Left ventricle myocardium inferior (tissue), 1 donor: Measurements from ENCODE around the gene COG7. TPM values are rescaled to one million over a fixed set of nuclear protein-coding genes. Genes with fewer than 3 reads are reported as not detected.

Experiments used
- DNase-seq: peaks from one replicate; pipeline ENCODE4 v3.0.0-alpha.2; 2020
- H3K27ac ChIP-seq: fragments of 200-600 bp; replicated peaks from 2 replicates; pipeline ENCODE4 v1.8.0; 2021
- H3K27me3 ChIP-seq: fragments of 200-600 bp; 2 replicates; pipeline ENCODE4 v1.8.0; 2021; ENCODE audit warnings: low read depth
- H3K36me3 ChIP-seq: fragments of 200-600 bp; 2 replicates; pipeline ENCODE4 v1.8.0; 2021
- H3K4me1 ChIP-seq: fragments of 200-600 bp; 2 replicates; pipeline ENCODE4 v1.8.0; 2021
- H3K4me3 ChIP-seq: fragments of 200-600 bp; 2 replicates; pipeline ENCODE4 v1.8.0; 2021; ENCODE audit warnings: mild to moderate bottlenecking, moderate library complexity
- H3K9me3 ChIP-seq: fragments of 200-600 bp; replicated peaks from 2 replicates; pipeline ENCODE4 v1.8.0; 2021
- CTCF ChIP-seq: fragments of 200-600 bp; IDR thresholded peaks from 2 replicates; pipeline ENCODE4 v1.8.0; 2021; ENCODE audit warnings: antibody characterized with exemption, mild to moderate bottlenecking, borderline replicate concordance
- intact Hi-C: fragments of 100-400 bp; cut with micrococcal nuclease; formaldehyde crosslinking; loops from one replicate; pipeline ENCODE4 v1.11.0; 2022
- total RNA-seq: library from RNA; stranded (reverse); fragmentation: NEBNext Ultra II Directional; extraction: Animal tissue kit (Norgen Biotek cat#: 25700); gene quantifications from one replicate; pipeline ENCODE4 v1.2.1, GENCODE V29; 2021
- donor health status: DM: no; HTN: yes; CAD: no; lungs with severe emphysema.

Gene COG7
- total RNA-seq, 1 donor from 2014 or later = 11.7 TPM

DNA sequence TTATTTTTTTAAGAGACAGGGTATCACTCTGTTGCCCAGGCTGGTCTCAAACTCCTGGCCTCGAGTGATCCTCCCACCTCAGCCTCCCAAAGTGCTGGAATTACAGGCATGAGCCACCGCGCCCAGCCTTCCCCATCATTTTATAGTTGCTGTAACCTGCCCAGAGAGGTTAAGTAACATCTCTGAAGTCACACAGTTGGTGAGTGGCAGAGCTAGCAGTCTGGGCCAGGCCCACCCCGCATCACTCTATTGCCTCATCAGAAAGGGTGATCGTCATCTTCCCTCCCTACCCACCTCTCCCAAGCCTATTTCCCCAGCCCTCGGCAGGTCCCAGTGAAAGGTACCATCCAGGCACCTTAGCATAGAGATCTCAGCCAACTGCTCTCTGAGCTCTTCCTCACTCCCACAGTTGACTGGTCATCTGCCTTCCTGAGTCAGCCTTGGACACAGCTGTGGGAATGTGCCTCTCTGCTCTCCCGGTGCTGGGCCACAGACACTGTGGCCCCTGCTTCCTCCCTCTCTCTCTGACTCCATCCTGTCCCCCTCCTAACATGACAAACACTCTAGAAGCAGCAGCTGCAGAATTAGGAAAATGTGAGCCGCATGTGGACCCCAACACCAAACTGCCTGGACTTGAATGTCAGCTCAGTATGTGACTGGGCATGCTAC, 93.8 kb downstream of the COG7 start:
- H3K27ac ChIP-seq = no peak overlapping the region
- H3K9me3 ChIP-seq = no peaks in the 10 kb centered on the region
- DNase-seq = no peak
- peaks cover 14% of the 10 kb centered on the region for H3K4me1 ChIP-seq
- no peaks in the 10 kb centered on the region for H3K27me3 ChIP-seq
- no peak overlapping the region for H3K4me3 ChIP-seq
- TF ChIP-seq CTCF = no peak
- intact Hi-C loops = no loop called here
- no peaks in the 10 kb centered on the region for H3K36me3 ChIP-seq

- intact Hi-C loops = no loop called here
- H3K4me3 ChIP-seq = no peak overlapping the region
- no peak for TF ChIP-seq CTCF
- H3K27me3 ChIP-seq = no peaks in the 10 kb centered on the region
- no peak overlapping the region for H3K27ac ChIP-seq
- no peak for DNase-seq
- H3K4me1 ChIP-seq = peaks cover 10% of the 10 kb centered on the region
- H3K36me3 ChIP-seq = no peaks in the 10 kb centered on the region
- no peaks in the 10 kb centered on the region for H3K9me3 ChIP-seq
Observed at GRCh38 chr16:23357761-23358290, 95.2 kb downstream of the COG7 start.

GRCh38 chr16:23356941-23357340, 96.0 kb downstream of the COG7 start:
- intact Hi-C loops = no loop called here

DNA sequence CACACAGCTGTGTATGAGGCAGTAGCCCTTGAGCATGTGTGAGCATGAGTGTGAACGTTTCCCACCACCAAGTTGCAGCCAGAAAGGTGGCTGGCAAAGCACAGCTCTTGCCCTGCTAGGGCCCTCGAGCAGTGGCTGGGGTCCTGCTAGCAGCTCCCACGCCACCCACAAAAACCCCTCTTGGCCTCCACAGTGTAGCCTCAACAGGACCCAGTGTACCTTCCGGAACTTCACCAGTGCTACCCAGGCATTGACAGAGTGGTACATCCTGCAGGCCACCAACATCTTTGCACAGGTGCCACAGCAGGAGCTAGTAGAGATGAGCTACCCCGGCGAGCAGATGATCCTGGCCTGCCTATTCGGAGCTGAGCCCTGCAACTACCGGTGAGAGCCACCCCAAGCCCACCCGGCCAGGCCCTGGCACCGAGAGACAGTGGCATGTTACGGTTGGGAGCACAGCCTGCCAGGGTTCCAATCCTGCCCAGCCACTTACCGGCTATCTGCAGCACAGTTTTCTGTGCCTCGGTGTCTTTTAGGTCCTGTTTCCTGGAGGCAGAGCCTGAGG, 97.8 kb downstream of the COG7 start:
- intact Hi-C loops = no loop called here
- no peak for TF ChIP-seq CTCF
- Histone ChIP-seq H3K36me3 (no peaks in the 10 kb centered on the region), H3K27ac (no peak overlapping the region), H3K9me3 (no peaks in the 10 kb centered on the region), H3K27me3 (peaks cover 17% of the 10 kb centered on the region), H3K4me1 (no peaks in the 10 kb centered on the region), H3K4me3 (no peak overlapping the region)
- DNase-seq = no peak

More at GRCh38 chr16:23356941-23357340, 96.0 kb downstream of the COG7 start:
- peaks cover 1% of the 10 kb centered on the region for H3K4me1 ChIP-seq
- peaks cover 2% of the 10 kb centered on the region for H3K27me3 ChIP-seq
- no peak overlapping the region for H3K4me3 ChIP-seq
- no peaks in the 10 kb centered on the region for H3K9me3 ChIP-seq
- no peak for DNase-seq
- no peak overlapping the region for H3K27ac ChIP-seq
- no peaks in the 10 kb centered on the region for H3K36me3 ChIP-seq
- no peak for TF ChIP-seq CTCF

GRCh38 chr16:23354246-23354645, 98.7 kb downstream of the COG7 start:
- H3K4me1 ChIP-seq = no peaks in the 10 kb centered on the region
- H3K36me3 ChIP-seq = no peaks in the 10 kb centered on the region
- no peak overlapping the region for H3K27ac ChIP-seq
- intact Hi-C loops = no loop called here
- H3K4me3 ChIP-seq = no peak overlapping the region
- H3K9me3 ChIP-seq = no peaks in the 10 kb centered on the region
- DNase-seq = no peak
- TF ChIP-seq CTCF = no peak
- peaks cover 17% of the 10 kb centered on the region for H3K27me3 ChIP-seq
